CD4-positive, alpha-beta T cell treated with Interferon alpha-2 for 1 hour (primary cell): Measurements from ENCODE around the gene RCOR1.
"Not testable (repeated sequence)": the region's sequence is repeated elsewhere in the genome, so short reads cannot be mapped to it uniquely, and the experiment has no call there.

ENCODE experiments used
- DNase-seq, 2 donors: peaks; one replicate each; pipeline ENCODE4 v3.0.0-alpha.2; 2020 to 2022

RCOR1 gene

GRCh38 chr14:102630881-102631280 lies 38.4 kb downstream of the RCOR1 start:
- no peak for DNase-seq

- DNase-seq = no peak
Measured at GRCh38 chr14:102633906-102634595, 41.6 kb downstream of the RCOR1 start.

- DNase-seq = not testable (repeated sequence)
Measured at GRCh38 chr14:102639611-102640010, 47.2 kb downstream of the RCOR1 start.

GRCh38 chr14:102644523-102644922 lies 52.1 kb downstream of the RCOR1 start:
- no peak for DNase-seq

- no peak for DNase-seq
Measured at GRCh38 chr14:102645746-102646440, 53.4 kb downstream of the RCOR1 start.

GRCh38 chr14:102646615-102647014 lies 54.2 kb downstream of the RCOR1 start:
- DNase-seq = no peak

GRCh38 chr14:102652194-102652593 lies 59.7 kb downstream of the RCOR1 start:
- no peak for DNase-seq

GRCh38 chr14:102654298-102654697 lies 61.8 kb downstream of the RCOR1 start:
- no peak for DNase-seq

- DNase-seq = no peak
Measured at GRCh38 chr14:102655137-102655536, 62.7 kb downstream of the RCOR1 start.

GRCh38 chr14:102659797-102660196 lies 67.3 kb downstream of the RCOR1 start:
- DNase-seq = no peak

- no peak for DNase-seq
Measured at GRCh38 chr14:102661614-102662013, 69.2 kb downstream of the RCOR1 start.

GRCh38 chr14:102662636-102663430 lies 70.4 kb downstream of the RCOR1 start:
- DNase-seq = no peak

GRCh38 chr14:102663440-102663839 lies 71.0 kb downstream of the RCOR1 start:
- no peak for DNase-seq

GRCh38 chr14:102665621-102666020 lies 73.2 kb downstream of the RCOR1 start:
- DNase-seq = no peak

- DNase-seq = no peak
Measured at GRCh38 chr14:102666635-102667034, 74.2 kb downstream of the RCOR1 start.

- DNase-seq = no peak
Measured at GRCh38 chr14:102667703-102668102, 75.3 kb downstream of the RCOR1 start.

- no peak for DNase-seq
Measured at GRCh38 chr14:102668291-102668873, 75.9 kb downstream of the RCOR1 start.

GRCh38 chr14:102671410-102671809 lies 79.0 kb downstream of the RCOR1 start:
- no peak for DNase-seq

GRCh38 chr14:102672410-102672960 lies 80.0 kb downstream of the RCOR1 start:
- DNase-seq = no peak

GRCh38 chr14:102675396-102675795 lies 82.9 kb downstream of the RCOR1 start:
- no peak for DNase-seq

GRCh38 chr14:102678394-102678793 lies 85.9 kb downstream of the RCOR1 start:
- DNase-seq = no peak

GRCh38 chr14:102683399-102684297 lies 91.2 kb downstream of the RCOR1 start:
- no peak for DNase-seq
